H1 (cell line): ENCODE data around the gene ERAP2. TPM values are rescaled to one million over a fixed set of nuclear protein-coding genes. Genes with fewer than 3 reads are reported as not detected.

Source experiments
- E2F6 ChIP-seq: IDR thresholded peaks from 2 replicates; pipeline ENCODE4 v1.6.1; 2012; ENCODE audit warnings: inconsistent platforms
- NANOG ChIP-seq: IDR thresholded peaks from 2 replicates; pipeline ENCODE4 v1.6.1; 2011; ENCODE audit warnings: low read length, low read depth, mild to moderate bottlenecking, inconsistent platforms; ENCODE audit not compliant: insufficient read depth, poor library complexity, severe bottlenecking
- SP1 ChIP-seq: IDR thresholded peaks from 2 replicates; pipeline ENCODE4 v1.6.1; 2011; ENCODE audit warnings: low read depth, low read length
- TBP ChIP-seq: IDR thresholded peaks from 2 replicates; pipeline ENCODE4 v1.6.1; 2011; ENCODE audit warnings: low read depth, low read length, improper control_type of control experiment
- polyA plus RNA-seq, 7 experiments: library from polyadenylated mRNA; depleted of rRNA in 3 of 7; stranded (reverse) in 5 of 7; unstranded in 2 of 7; fragments of >200 nt in 5 of 7; fragments of 200-250 nt in 2 of 7; gene quantifications; 1 replicate in 5 of 7; 2 replicates in 1 of 7; 4 replicates in 1 of 7; pipeline versions ENCODE4 v1.2.1 to v1.2.3, GENCODE V29; 2011 to 2013; ENCODE audit warnings: missing spikeins in 2 of 7, mixed read lengths in 2 of 7
- total RNA-seq: library from RNA; stranded (reverse); fragmentation: NEBNext Ultra II Directional; extraction: Animal tissue kit (Norgen Biotek cat#: 25700); gene quantifications from 2 replicates; pipeline ENCODE4 v1.2.1, GENCODE V29; 2021

The ERAP2 gene
- total and polyA plus RNA-seq, 2 of the 8 experiments (the other 6 are each of a cell fraction or from before 2014, with no cell fraction given) = 0.14 TPM; not detected in 1

GRCh38 chr5:96861076-96861475 is 15.2 kb upstream of the ERAP2 start (continued):
- TF ChIP-seq E2F6 (no peak), TBP (no peak), NANOG (no peak), SP1 (no peak)
